PFSK-1 (cell line): ENCODE results near the gene TXNDC8.

Source experiments
- POLR2AphosphoS5 ChIP-seq: IDR thresholded peaks from 2 replicates; pipeline ENCODE4 v1.6.1; 2012; ENCODE audit warnings: low read depth, mild to moderate bottlenecking, control low read depth, low read length, moderate library complexity
- SIN3A ChIP-seq: IDR thresholded peaks from 2 replicates; pipeline ENCODE4 v1.6.1; 2012; ENCODE audit warnings: mild to moderate bottlenecking, low read length, moderate library complexity, borderline replicate concordance; ENCODE audit not compliant: insufficient read depth
- TAF1 ChIP-seq: IDR thresholded peaks from 2 replicates; pipeline ENCODE4 v1.6.1; 2012; ENCODE audit warnings: low read length, control low read depth, borderline replicate concordance; ENCODE audit not compliant: insufficient read depth
- TF ChIP-seq, protein P1 (sequence below), 2 experiments: IDR thresholded peaks; 2 replicates each; pipeline versions ENCODE4 v1.6.1 to v1.8.0; 2011 to 2012; ENCODE audit warnings: low read depth in 2 of 2, low read length in 2 of 2, control low read depth in 1 of 2, inconsistent platforms in 1 of 2, mild to moderate bottlenecking in 1 of 2, moderate library complexity in 1 of 2; ENCODE audit not compliant: insufficient read depth in 1 of 2

DNA sequence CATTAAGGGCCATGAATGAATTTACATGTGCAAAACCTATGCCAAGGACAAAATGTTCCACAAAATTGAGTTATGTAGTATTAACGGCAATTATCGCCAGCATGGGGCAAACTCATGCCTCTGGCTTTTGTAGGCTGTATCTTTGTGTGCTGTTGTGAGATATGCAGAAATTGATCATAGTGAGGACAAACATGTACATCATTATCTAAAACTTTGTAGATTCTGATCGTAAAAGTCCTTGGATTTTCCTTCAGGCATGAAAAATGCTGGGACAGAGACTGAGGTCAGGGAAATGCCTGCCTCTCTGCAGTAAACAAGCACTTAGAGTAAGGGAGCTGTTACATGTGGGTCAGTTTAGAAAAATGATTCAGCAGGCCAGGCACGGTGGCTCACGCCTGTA is 5.9 kb upstream of the TXNDC8 start:
- TF ChIP-seq POLR2AphosphoS5, result no peak
- TF ChIP-seq, protein P1, sequence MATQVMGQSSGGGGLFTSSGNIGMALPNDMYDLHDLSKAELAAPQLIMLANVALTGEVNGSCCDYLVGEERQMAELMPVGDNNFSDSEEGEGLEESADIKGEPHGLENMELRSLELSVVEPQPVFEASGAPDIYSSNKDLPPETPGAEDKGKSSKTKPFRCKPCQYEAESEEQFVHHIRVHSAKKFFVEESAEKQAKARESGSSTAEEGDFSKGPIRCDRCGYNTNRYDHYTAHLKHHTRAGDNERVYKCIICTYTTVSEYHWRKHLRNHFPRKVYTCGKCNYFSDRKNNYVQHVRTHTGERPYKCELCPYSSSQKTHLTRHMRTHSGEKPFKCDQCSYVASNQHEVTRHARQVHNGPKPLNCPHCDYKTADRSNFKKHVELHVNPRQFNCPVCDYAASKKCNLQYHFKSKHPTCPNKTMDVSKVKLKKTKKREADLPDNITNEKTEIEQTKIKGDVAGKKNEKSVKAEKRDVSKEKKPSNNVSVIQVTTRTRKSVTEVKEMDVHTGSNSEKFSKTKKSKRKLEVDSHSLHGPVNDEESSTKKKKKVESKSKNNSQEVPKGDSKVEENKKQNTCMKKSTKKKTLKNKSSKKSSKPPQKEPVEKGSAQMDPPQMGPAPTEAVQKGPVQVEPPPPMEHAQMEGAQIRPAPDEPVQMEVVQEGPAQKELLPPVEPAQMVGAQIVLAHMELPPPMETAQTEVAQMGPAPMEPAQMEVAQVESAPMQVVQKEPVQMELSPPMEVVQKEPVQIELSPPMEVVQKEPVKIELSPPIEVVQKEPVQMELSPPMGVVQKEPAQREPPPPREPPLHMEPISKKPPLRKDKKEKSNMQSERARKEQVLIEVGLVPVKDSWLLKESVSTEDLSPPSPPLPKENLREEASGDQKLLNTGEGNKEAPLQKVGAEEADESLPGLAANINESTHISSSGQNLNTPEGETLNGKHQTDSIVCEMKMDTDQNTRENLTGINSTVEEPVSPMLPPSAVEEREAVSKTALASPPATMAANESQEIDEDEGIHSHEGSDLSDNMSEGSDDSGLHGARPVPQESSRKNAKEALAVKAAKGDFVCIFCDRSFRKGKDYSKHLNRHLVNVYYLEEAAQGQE (IDR thresholded peaks at IDR 0.05; ENCODE audit: insufficient read depth in 1 of 2, low read depth in 2 of 2, low read length in 2 of 2), result no peak
- no peak for TF ChIP-seq TAF1
- no peak for TF ChIP-seq SIN3A
